Cardiac muscle cell (in vitro differentiated cells and primary cell): Measurements from ENCODE around the gene TMEM87A. TPM values are rescaled to one million over a fixed set of nuclear protein-coding genes. Genes with fewer than 3 reads are reported as not detected.

Experiments used
- DNase-seq, 2 donors: peaks; one replicate each; pipeline versions ENCODE4 v3.0.0 to v3.0.0-alpha.2; 2010 to 2017; ENCODE audit warnings: low read depth in 1 of 2, low spot score in 1 of 2
- H3K27ac ChIP-seq: fragments of 200-600 bp; sonication (generic); 2 replicates; pipeline ENCODE4 v1.5.1; 2016
- H3K27me3 ChIP-seq: fragments of 200-600 bp; sonication (generic); 2 replicates; pipeline ENCODE4 v1.6.0; 2016; ENCODE audit warnings: control low read depth
- H3K36me3 ChIP-seq: fragments of 200-600 bp; sonication (generic); 2 replicates; pipeline ENCODE4 v1.5.1; 2016; ENCODE audit warnings: control low read depth
- H3K4me1 ChIP-seq: fragments of 200-600 bp; sonication (generic); 2 replicates; pipeline ENCODE4 v1.8.1; 2017; ENCODE audit warnings: low read depth, mild to moderate bottlenecking, mixed run types
- H3K4me3 ChIP-seq: fragments of 200-600 bp; sonication (generic); 2 replicates; pipeline ENCODE4 v1.5.1; 2016; ENCODE audit warnings: mild to moderate bottlenecking
- H3K9me3 ChIP-seq: fragments of 200-600 bp; sonication (generic); 2 replicates; pipeline ENCODE4 v1.5.1; 2017; ENCODE audit warnings: low read depth, mild to moderate bottlenecking, control low read depth
- polyA plus RNA-seq: library from polyadenylated mRNA; unstranded; fragments of >200 nt; fragmentation: Nextera tagmentation; extraction: Ambion mirVana; gene quantifications from 2 replicates; pipeline ENCODE4 v1.2.1, GENCODE V29; 2016
- total RNA-seq: library from RNA; depleted of rRNA; stranded (reverse); fragments of >200 nt; gene quantifications from 2 replicates; pipeline ENCODE4 v1.2.3, GENCODE V29; 2016
- TF ChIP-seq, protein P1 (sequence below): IDR thresholded peaks from 2 replicates; pipeline ENCODE4 v1.5.1; 2012; ENCODE audit warnings: low read depth, mild to moderate bottlenecking, low read length

TMEM87A gene
- total and polyA plus RNA-seq, 2 experiments from 2014 or later = 43.5 to 59.2 TPM

DNA sequence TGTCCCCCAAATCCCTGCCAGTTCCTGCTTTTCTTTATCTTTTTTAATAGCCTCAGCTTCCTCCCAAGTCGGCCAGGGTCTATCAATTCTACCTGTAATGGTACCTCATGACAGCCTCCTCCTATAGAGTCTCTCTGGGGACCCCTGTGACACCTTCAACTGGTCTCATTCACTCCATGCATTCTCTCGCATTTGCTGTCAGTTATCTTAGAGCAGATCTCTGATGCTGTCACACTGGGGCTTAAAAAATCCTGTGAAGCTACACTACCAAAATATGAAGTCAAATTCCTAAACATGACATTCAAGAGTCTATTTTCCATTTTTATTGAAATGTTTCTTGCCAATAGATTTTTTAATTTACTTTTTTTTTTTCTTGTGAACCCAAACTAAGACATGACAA, 70.6 kb downstream of the TMEM87A start:
- Histone ChIP-seq H3K27ac (no peak overlapping the region), H3K27me3 (no peaks in the 10 kb centered on the region), H3K36me3 (peaks cover 9% of the 10 kb centered on the region), H3K9me3 (no peaks in the 10 kb centered on the region), H3K4me1 (peaks cover 6% of the 10 kb centered on the region), H3K4me3 (no peak overlapping the region)
- no peak for DNase-seq
- TF ChIP-seq, protein P1, sequence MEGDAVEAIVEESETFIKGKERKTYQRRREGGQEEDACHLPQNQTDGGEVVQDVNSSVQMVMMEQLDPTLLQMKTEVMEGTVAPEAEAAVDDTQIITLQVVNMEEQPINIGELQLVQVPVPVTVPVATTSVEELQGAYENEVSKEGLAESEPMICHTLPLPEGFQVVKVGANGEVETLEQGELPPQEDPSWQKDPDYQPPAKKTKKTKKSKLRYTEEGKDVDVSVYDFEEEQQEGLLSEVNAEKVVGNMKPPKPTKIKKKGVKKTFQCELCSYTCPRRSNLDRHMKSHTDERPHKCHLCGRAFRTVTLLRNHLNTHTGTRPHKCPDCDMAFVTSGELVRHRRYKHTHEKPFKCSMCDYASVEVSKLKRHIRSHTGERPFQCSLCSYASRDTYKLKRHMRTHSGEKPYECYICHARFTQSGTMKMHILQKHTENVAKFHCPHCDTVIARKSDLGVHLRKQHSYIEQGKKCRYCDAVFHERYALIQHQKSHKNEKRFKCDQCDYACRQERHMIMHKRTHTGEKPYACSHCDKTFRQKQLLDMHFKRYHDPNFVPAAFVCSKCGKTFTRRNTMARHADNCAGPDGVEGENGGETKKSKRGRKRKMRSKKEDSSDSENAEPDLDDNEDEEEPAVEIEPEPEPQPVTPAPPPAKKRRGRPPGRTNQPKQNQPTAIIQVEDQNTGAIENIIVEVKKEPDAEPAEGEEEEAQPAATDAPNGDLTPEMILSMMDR = no peak

DNA sequence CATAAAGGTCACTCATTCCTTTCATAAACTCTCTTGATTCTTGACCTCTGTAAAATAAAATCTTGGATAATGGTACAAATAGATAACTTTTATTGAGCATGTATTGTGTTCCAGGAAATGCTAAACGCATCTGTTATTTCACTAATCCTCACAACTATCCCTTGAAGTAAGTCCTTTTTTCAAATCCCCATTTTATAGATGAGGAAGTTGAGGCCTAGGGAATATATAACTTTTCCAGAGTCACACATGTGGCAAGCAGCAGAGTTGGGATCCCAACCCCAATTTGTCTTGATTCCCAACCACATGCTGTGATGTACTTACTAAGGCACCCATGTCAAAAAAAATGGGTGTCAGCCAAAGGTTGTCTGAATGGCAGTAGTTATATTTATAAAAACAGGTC, 71.4 kb downstream of the TMEM87A start:
- Histone ChIP-seq H3K4me1 (peaks cover 1% of the 10 kb centered on the region), H3K27ac (no peak overlapping the region)
- TF ChIP-seq, protein P1 = no peak

DNA sequence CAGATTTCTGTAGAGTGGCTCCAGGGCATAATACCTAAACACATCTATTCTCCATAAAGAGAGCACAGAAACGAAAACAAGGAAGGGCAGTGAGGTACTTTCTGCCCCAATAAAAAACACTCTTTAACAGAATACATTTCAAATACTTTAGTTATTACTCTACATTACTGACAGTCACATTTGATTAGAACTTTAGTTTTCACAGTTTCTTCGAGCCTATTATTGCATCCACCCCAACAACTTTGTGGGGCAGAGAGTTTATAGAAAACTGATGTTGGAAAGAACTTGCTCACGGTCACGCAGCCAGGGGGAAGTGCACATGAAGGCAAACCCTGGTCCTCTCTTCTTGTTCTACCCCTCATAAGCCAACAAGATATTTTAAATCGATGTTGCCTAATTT, 74.1 kb downstream of the TMEM87A start:
- DNase-seq = no peak
- no peaks in the 10 kb centered on the region for H3K9me3 ChIP-seq
- H3K4me3 ChIP-seq = no peak overlapping the region
- TF ChIP-seq, protein P1 = no peak
- H3K27ac ChIP-seq = no peak overlapping the region
- H3K4me1 ChIP-seq = no peaks in the 10 kb centered on the region
- H3K27me3 ChIP-seq = no peaks in the 10 kb centered on the region
- H3K36me3 ChIP-seq = peaks cover 9% of the 10 kb centered on the region

More for the DNA sequence above, 71.4 kb downstream of the TMEM87A start:
- H3K9me3 ChIP-seq = no peaks in the 10 kb centered on the region
- peaks cover 9% of the 10 kb centered on the region for H3K36me3 ChIP-seq
- no peak for DNase-seq
- no peaks in the 10 kb centered on the region for H3K27me3 ChIP-seq
- H3K4me3 ChIP-seq = no peak overlapping the region

DNA sequence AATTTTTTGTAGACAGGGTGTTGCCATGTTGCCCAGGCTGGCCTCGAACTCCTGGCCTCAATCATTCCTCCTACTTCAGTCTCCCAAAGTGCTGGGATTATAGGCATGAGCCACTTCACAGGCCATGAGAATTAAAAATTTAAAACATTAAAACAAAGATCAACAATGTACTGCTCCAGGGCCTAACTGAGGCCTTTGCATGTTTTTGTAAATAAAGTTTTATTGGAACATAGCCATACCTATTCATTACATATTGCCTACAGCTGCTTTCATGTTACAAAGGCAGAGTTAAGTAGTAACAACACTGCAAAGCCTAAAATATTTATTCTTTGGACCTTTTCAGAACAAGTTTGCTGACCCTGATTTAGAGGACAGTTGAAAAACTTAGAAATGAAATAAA, 74.7 kb downstream of the TMEM87A start:
- no peak overlapping the region for H3K27ac ChIP-seq
- H3K36me3 ChIP-seq = peaks cover 9% of the 10 kb centered on the region
- H3K27me3 ChIP-seq = no peaks in the 10 kb centered on the region
- no peak for DNase-seq
- TF ChIP-seq, protein P1 = no peak
- H3K9me3 ChIP-seq = no peaks in the 10 kb centered on the region
- H3K4me3 ChIP-seq = no peak overlapping the region
- H3K4me1 ChIP-seq = no peaks in the 10 kb centered on the region

DNA sequence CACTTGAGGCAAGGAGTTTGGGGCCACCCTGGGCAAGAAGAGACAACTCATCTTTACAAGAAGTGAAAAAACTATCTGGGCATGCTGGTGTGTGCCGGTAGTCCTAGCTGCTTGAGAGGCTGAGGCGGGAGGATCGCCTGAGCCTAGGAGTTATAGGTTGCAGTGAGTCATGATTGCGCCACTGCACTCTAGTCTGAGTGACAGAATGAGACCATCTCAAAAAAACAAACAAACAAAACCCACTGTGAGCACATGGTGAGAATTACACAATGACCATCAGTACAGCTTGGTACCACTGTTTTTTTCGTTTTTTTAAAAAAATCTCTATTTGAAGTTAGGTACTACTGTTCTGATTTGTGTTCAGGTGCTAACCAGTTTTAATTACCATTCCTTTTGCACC, 78.7 kb downstream of the TMEM87A start:
- Histone ChIP-seq H3K9me3 (no peaks in the 10 kb centered on the region), H3K27ac (no peak overlapping the region), H3K4me3 (no peak overlapping the region), H3K27me3 (no peaks in the 10 kb centered on the region), H3K36me3 (peaks cover 26% of the 10 kb centered on the region), H3K4me1 (no peaks in the 10 kb centered on the region)
- TF ChIP-seq, protein P1 = no peak
- peak in 1 of 2 donors; percentile 68 for DNase-seq

DNA sequence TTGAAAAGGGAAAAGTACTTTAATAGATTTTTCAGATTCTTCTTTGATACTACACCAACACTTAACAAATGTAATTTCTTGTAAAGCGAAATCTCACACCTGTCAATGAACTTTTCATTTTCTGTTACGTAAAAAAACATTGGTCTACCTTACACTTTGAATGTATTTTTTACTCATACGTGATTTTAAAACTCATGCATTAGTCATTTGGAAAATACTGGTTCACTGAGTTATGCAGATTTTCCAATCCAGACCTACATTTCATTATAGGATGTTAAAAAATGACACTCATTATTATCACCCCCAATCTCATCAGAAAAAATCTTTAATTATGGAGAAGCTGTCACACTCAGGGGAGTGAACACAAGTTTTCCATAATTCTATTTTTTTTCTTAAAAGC, 79.8 kb downstream of the TMEM87A start:
- TF ChIP-seq, protein P1 = no peak
- peaks cover 32% of the 10 kb centered on the region for H3K36me3 ChIP-seq
- H3K4me1 ChIP-seq = no peaks in the 10 kb centered on the region
- no peaks in the 10 kb centered on the region for H3K27me3 ChIP-seq
- H3K9me3 ChIP-seq = no peaks in the 10 kb centered on the region
- H3K27ac ChIP-seq = no peak overlapping the region
- H3K4me3 ChIP-seq = no peak overlapping the region
- DNase-seq = no peak
